ENCODE measurements around the gene MRGPRG. TPM values are rescaled to one million over a fixed set of nuclear protein-coding genes. Genes with fewer than 3 reads are reported as not detected.

Gene MRGPRG
- total RNA-seq, 1 experiment from 2014 or later, result not detected

DNA sequence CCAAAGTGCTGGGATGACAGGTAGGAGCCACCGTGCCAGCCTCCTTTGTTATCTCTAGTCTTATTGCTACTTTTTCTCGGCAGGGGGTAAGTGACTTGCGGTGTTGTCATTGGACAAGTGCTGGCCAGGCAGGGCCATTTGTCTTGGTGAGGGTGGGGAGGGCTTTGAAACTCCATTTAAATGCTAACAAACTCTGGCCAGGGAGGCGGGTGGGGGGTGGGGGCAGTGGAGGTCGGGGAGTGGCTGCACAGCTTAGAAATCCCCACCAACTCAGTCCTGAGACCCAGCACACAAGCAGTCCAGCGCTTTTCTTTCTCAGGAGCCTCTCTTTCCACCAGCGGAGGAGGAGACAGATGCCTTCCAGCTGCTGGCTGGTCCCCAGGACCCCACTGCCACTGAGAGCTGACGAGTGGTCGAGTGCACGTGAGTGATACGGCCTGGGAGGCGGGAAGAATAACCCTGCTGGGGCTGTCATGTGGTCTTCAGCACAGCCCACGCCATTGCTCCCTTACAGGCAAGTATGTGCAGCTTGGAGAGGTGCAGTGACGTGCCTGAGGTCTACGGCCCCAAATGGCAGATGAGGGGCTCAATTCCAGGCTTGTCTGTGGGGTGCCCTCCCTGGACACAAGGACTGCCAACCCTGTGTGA is 29.3 kb downstream of the MRGPRG start (continued):
- TF ChIP-seq, protein P1, sequence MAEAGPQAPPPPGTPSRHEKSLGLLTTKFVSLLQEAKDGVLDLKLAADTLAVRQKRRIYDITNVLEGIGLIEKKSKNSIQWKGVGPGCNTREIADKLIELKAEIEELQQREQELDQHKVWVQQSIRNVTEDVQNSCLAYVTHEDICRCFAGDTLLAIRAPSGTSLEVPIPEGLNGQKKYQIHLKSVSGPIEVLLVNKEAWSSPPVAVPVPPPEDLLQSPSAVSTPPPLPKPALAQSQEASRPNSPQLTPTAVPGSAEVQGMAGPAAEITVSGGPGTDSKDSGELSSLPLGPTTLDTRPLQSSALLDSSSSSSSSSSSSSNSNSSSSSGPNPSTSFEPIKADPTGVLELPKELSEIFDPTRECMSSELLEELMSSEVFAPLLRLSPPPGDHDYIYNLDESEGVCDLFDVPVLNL (CRISPR knock-in tag; IDR thresholded peaks at IDR 0.05; ENCODE audit: borderline replicate concordance, low read depth), result no peak
- no peak for TF ChIP-seq ZNF396 (CRISPR knock-in tag; IDR thresholded peaks at IDR 0.05; ENCODE audit: borderline replicate concordance)
- TF ChIP-seq, protein P2, sequence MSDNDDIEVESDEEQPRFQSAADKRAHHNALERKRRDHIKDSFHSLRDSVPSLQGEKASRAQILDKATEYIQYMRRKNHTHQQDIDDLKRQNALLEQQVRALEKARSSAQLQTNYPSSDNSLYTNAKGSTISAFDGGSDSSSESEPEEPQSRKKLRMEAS (CRISPR knock-in tag; IDR thresholded peaks at IDR 0.05), result peak; percentile 86
- TF ChIP-seq NFE2L1 (CRISPR knock-in tag; IDR thresholded peaks at IDR 0.05), result no peak
- no peak for TF ChIP-seq CREM (CRISPR knock-in tag; IDR thresholded peaks at IDR 0.05)
- TF ChIP-seq SP1 (CRISPR knock-in tag; conservative IDR thresholded peaks at IDR 0.05), result no peak
- no peak for TF ChIP-seq TCF7 (CRISPR knock-in tag; IDR thresholded peaks at IDR 0.05; ENCODE audit: low read depth)
- no peak for TF ChIP-seq HMGA2 (CRISPR knock-in tag; IDR thresholded peaks at IDR 0.05)
- TF ChIP-seq, protein P3, sequence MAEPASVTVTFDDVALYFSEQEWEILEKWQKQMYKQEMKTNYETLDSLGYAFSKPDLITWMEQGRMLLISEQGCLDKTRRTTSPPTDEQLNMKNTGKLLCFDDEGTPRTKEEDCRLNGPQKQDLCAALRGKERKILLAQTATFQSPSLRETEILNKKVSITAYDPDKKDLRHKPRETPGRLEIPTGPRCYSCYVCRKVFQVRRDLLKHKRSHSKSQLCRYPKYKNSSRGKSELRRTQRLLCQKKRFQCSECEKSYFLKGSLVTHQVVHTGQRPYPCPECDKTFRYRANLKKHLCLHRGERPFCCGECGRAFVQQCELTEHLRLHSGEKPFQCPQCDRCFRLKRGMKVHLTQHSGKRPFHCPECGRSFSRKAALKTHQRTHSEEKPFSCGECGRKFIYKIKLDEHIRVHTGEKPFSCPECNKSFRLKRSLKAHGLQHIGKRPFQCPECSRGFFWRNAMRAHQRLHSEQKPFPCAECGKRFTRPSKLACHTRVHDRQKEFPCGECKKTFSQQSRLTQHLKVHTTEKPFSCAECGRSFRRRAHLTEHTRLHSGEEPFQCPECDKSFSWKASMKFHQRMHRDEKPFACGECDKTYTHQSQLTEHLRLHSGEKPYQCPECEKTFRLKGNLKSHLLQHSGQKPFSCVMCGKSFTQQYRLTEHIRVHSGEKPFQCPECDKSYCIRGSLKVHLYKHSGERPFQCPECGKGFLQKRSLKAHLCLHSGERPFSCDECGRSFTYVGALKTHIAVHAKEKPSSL (CRISPR knock-in tag; conservative IDR thresholded peaks at IDR 0.05), result no peak
- TF ChIP-seq RELA (CRISPR knock-in tag; IDR thresholded peaks at IDR 0.05; ENCODE audit: borderline replicate concordance), result no peak
- TF ChIP-seq JUN (CRISPR knock-in tag; IDR thresholded peaks at IDR 0.05), result no peak
- TF ChIP-seq ZNF121 (CRISPR knock-in tag; IDR thresholded peaks at IDR 0.05), result no peak
- no peak for TF ChIP-seq SMAD4 (CRISPR knock-in tag; IDR thresholded peaks at IDR 0.05)
- TF ChIP-seq, protein P4, sequence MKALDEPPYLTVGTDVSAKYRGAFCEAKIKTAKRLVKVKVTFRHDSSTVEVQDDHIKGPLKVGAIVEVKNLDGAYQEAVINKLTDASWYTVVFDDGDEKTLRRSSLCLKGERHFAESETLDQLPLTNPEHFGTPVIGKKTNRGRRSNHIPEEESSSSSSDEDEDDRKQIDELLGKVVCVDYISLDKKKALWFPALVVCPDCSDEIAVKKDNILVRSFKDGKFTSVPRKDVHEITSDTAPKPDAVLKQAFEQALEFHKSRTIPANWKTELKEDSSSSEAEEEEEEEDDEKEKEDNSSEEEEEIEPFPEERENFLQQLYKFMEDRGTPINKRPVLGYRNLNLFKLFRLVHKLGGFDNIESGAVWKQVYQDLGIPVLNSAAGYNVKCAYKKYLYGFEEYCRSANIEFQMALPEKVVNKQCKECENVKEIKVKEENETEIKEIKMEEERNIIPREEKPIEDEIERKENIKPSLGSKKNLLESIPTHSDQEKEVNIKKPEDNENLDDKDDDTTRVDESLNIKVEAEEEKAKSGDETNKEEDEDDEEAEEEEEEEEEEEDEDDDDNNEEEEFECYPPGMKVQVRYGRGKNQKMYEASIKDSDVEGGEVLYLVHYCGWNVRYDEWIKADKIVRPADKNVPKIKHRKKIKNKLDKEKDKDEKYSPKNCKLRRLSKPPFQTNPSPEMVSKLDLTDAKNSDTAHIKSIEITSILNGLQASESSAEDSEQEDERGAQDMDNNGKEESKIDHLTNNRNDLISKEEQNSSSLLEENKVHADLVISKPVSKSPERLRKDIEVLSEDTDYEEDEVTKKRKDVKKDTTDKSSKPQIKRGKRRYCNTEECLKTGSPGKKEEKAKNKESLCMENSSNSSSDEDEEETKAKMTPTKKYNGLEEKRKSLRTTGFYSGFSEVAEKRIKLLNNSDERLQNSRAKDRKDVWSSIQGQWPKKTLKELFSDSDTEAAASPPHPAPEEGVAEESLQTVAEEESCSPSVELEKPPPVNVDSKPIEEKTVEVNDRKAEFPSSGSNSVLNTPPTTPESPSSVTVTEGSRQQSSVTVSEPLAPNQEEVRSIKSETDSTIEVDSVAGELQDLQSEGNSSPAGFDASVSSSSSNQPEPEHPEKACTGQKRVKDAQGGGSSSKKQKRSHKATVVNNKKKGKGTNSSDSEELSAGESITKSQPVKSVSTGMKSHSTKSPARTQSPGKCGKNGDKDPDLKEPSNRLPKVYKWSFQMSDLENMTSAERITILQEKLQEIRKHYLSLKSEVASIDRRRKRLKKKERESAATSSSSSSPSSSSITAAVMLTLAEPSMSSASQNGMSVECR (CRISPR knock-in tag; IDR thresholded peaks at IDR 0.05; ENCODE audit: borderline replicate concordance), result 0 out of 2 replicates have a peak, but pooled peaks have one; percentile 38

DNA sequence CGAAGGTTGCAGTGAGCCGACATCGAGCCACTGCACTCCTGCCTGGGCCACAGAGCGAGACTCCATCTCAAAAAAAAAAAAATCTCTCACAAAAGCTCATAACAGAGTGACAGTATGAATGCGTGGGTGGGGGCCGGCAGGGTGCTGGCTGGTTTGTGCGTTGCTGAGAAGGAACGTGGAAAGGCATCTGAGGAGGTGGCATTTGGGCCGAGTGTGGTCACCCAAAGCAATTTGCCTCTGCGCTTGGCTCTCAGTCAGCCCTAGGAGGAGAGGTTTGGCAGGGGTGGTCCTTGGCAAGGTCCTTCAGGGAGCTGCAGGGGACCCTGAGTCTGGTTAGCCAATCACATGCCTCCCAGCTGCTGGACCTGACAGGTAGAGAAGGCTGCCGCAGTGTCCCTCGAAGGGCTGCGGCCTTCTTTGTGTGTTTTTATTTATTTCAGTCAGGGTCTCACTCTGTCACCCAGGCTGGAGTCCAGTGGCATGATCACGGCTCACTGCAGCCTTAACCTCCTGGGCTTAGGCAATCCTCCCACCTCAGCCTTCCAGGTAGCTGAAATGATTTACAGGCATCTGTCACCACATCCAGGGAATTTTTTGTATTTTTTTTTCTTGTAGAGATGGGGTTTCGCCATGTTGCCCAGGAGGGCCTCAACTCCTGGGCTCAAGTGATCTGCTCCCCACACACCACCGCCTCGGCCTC is 30.0 kb downstream of the MRGPRG start:
- Mint-ChIP-seq H3K27ac (no peak overlapping the region), H3K4me1 (peaks cover 41% of the 10 kb centered on the region), H3K4me3 (peak overlapping the region; percentile 24; the same call in 1 of the 2 replicates), H3K27me3 (ENCODE audit: low read depth) (peaks cover 14% of the 10 kb centered on the region), H3K36me3 (peaks cover 4% of the 10 kb centered on the region; the same call in 1 of the 2 replicates), H3K9me3 (peaks cover 4% of the 10 kb centered on the region)
- ChIA-PET POLR2A (no interaction called here), CTCF (interaction anchor here (0.7 to 2.4 kb wide), 10 partner anchors 15 to 97 kb away, joined by 3 to 9 read pairs (median 4); partner anchors contain the start of genes MRGPRG and OSBPL5)
- DNase-seq (ENCODE audit: low spot score) (no peak), ATAC-seq (no peak; the same call in 1 of the 2 replicates)
- TF ChIP-seq FOXJ3 (CRISPR knock-in tag; IDR thresholded peaks at IDR 0.05; ENCODE audit: borderline replicate concordance) (no peak), ZNF232 (CRISPR knock-in tag; IDR thresholded peaks at IDR 0.05) (no peak; the same call in 1 of the 2 replicates), MXD4 (CRISPR knock-in tag; IDR thresholded peaks at IDR 0.05; ENCODE audit: borderline replicate concordance) (no peak)
- TF ChIP-seq, protein P5, sequence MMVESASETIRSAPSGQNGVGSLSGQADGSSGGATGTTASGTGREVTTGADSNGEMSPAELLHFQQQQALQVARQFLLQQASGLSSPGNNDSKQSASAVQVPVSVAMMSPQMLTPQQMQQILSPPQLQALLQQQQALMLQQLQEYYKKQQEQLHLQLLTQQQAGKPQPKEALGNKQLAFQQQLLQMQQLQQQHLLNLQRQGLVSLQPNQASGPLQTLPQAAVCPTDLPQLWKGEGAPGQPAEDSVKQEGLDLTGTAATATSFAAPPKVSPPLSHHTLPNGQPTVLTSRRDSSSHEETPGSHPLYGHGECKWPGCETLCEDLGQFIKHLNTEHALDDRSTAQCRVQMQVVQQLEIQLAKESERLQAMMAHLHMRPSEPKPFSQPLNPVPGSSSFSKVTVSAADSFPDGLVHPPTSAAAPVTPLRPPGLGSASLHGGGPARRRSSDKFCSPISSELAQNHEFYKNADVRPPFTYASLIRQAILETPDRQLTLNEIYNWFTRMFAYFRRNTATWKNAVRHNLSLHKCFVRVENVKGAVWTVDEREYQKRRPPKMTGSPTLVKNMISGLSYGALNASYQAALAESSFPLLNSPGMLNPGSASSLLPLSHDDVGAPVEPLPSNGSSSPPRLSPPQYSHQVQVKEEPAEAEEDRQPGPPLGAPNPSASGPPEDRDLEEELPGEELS (CRISPR knock-in tag; IDR thresholded peaks at IDR 0.05), result no peak
- TF ChIP-seq, protein P6, sequence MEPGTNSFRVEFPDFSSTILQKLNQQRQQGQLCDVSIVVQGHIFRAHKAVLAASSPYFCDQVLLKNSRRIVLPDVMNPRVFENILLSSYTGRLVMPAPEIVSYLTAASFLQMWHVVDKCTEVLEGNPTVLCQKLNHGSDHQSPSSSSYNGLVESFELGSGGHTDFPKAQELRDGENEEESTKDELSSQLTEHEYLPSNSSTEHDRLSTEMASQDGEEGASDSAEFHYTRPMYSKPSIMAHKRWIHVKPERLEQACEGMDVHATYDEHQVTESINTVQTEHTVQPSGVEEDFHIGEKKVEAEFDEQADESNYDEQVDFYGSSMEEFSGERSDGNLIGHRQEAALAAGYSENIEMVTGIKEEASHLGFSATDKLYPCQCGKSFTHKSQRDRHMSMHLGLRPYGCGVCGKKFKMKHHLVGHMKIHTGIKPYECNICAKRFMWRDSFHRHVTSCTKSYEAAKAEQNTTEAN (CRISPR knock-in tag; IDR thresholded peaks at IDR 0.05), result no peak
- TF ChIP-seq, protein P7, sequence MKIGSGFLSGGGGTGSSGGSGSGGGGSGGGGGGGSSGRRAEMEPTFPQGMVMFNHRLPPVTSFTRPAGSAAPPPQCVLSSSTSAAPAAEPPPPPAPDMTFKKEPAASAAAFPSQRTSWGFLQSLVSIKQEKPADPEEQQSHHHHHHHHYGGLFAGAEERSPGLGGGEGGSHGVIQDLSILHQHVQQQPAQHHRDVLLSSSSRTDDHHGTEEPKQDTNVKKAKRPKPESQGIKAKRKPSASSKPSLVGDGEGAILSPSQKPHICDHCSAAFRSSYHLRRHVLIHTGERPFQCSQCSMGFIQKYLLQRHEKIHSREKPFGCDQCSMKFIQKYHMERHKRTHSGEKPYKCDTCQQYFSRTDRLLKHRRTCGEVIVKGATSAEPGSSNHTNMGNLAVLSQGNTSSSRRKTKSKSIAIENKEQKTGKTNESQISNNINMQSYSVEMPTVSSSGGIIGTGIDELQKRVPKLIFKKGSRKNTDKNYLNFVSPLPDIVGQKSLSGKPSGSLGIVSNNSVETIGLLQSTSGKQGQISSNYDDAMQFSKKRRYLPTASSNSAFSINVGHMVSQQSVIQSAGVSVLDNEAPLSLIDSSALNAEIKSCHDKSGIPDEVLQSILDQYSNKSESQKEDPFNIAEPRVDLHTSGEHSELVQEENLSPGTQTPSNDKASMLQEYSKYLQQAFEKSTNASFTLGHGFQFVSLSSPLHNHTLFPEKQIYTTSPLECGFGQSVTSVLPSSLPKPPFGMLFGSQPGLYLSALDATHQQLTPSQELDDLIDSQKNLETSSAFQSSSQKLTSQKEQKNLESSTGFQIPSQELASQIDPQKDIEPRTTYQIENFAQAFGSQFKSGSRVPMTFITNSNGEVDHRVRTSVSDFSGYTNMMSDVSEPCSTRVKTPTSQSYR (CRISPR knock-in tag; IDR thresholded peaks at IDR 0.05), result no peak
